Kidney (tissue), 14 donors: ENCODE data around the gene BTBD7. TPM values are rescaled to one million over a fixed set of nuclear protein-coding genes. Genes with fewer than 3 reads are reported as not detected.

Source experiments
- DNase-seq, 5 donors: peaks; one replicate each; pipeline ENCODE4 v3.0.0-alpha.2; 2013 to 2020
- FAIRE-seq: peaks from 2 replicates; lab custom pipeline; 2012; peaks lifted over from hg19 to GRCh38; lab: Jason Lieb, UNC
- H3K27ac ChIP-seq, 2 donors: one replicate each; pipeline ENCODE4 v1.7.0; 2013; ENCODE audit warnings: low read depth in 2 of 2, low read length in 2 of 2, inconsistent platforms in 1 of 2
- H3K27me3 ChIP-seq: one replicate; pipeline ENCODE4 v1.7.1; 2013; ENCODE audit warnings: low read length, inconsistent platforms; ENCODE audit not compliant: control insufficient read depth, insufficient read depth
- H3K36me3 ChIP-seq, 3 donors: one replicate each; pipeline versions ENCODE4 v1.7.0 to v1.7.1; 2013; ENCODE audit warnings: low read length in 3 of 3, control low read depth in 1 of 3, inconsistent platforms in 1 of 3; ENCODE audit not compliant: insufficient read depth in 3 of 3, control insufficient read depth in 2 of 3
- H3K4me1 ChIP-seq, 3 donors: one replicate each; pipeline versions ENCODE4 v1.7.0 to v1.7.1; 2013; ENCODE audit warnings: low read length in 3 of 3, inconsistent platforms in 1 of 3, low read depth in 1 of 3; ENCODE audit not compliant: control insufficient read depth in 2 of 3, insufficient read depth in 2 of 3
- H3K4me3 ChIP-seq, 3 donors: one replicate each; pipeline versions ENCODE4 v1.7.0 to v1.8.1; 2013; ENCODE audit warnings: low read length in 3 of 3, control low read depth in 1 of 3, inconsistent platforms in 1 of 3
- H3K9ac ChIP-seq, 3 donors: one replicate each; pipeline versions ENCODE4 v1.7.0 to v1.7.1; 2013; ENCODE audit warnings: low read length in 3 of 3, control low read depth in 1 of 3, inconsistent platforms in 1 of 3
- H3K9me3 ChIP-seq, 3 donors: one replicate each; pipeline versions ENCODE4 v1.7.0 to v1.7.1; 2013; ENCODE audit warnings: low read length in 3 of 3, control low read depth in 1 of 3, inconsistent platforms in 1 of 3; ENCODE audit not compliant: control insufficient read depth in 2 of 3, insufficient read depth in 1 of 3
- CTCF ChIP-seq: IDR thresholded peaks from 3 replicates; pipeline ENCODE4 v1.5.1; 2012; ENCODE audit warnings: mild to moderate bottlenecking, moderate library complexity, borderline replicate concordance; ENCODE audit not compliant: insufficient read depth; ENCODE audit errors: extremely low read depth
- intact Hi-C: fragments of 100-400 bp; cut with DNase I; formaldehyde crosslinking; loops from one replicate; pipeline ENCODE4 v1.11.1; 2022
- polyA plus RNA-seq: library from polyadenylated mRNA; stranded (reverse); fragments of 350-450 nt; fragmentation: Illumina TruSeq; extraction: RNeasy Lipid Tissue Mini Kit (QIAGEN cat#74804); gene quantifications from one replicate; pipeline ENCODE4 v1.2.3, GENCODE V29; 2014; ENCODE audit warnings: low read depth, low replicate concordance; ENCODE audit not compliant: insufficient read depth
- total RNA-seq: library from RNA; stranded (reverse); fragmentation: NEBNext Ultra II Directional; extraction: Animal tissue kit (Norgen Biotek cat#: 25700); gene quantifications from one replicate; pipeline ENCODE4 v1.2.1, GENCODE V29; 2021
- donor health status: control.
- donor health status: control.
- donor health status: control.
- donor health status: control.
- donor health status: control.
- donor health status: DM: yes; HTN: yes; CAD: no.
- donor health status: Normal renal cell carcinoma (clear cell type).

Gene BTBD7
- total and polyA plus RNA-seq, 2 donors from 2014 or later, result 10.3 to 78.2 TPM

- Histone ChIP-seq H3K4me1 (no peaks in the 10 kb centered on the region), H3K4me3 (no peak overlapping the region), H3K9ac (no peak overlapping the region), H3K9me3 (no peaks in the 10 kb centered on the region), H3K36me3 (no peaks in the 10 kb centered on the region), H3K27me3 (no peaks in the 10 kb centered on the region), H3K27ac (no peak overlapping the region)
- DNase-seq, result no peak
- intact Hi-C loops, result no loop called here
- no peak for TF ChIP-seq CTCF
- FAIRE-seq, result no peak
These were observed 47.0 kb upstream of the BTBD7 start for GRCh38 chr14:93379831-93380230.

- Histone ChIP-seq H3K27me3 (no peaks in the 10 kb centered on the region), H3K9me3 (no peaks in the 10 kb centered on the region), H3K27ac (no peak overlapping the region), H3K4me3 (no peak overlapping the region), H3K9ac (no peak overlapping the region), H3K36me3 (no peaks in the 10 kb centered on the region), H3K4me1 (no peaks in the 10 kb centered on the region)
- no peak for TF ChIP-seq CTCF
- no peak for FAIRE-seq
- intact Hi-C loops, result no loop called here
- DNase-seq, result no peak
These were observed 42.9 kb upstream of the BTBD7 start for GRCh38 chr14:93375673-93376156.

GRCh38 chr14:93369713-93370266 is 37.0 kb upstream of the BTBD7 start:
- FAIRE-seq, result no peak
- no peak overlapping the region for H3K4me3 ChIP-seq

More at GRCh38 chr14:93369713-93370266, 37.0 kb upstream of the BTBD7 start:
- no peak overlapping the region for H3K9ac ChIP-seq
- H3K9me3 ChIP-seq, result no peaks in the 10 kb centered on the region
- no peak for TF ChIP-seq CTCF
- no peaks in the 10 kb centered on the region for H3K4me1 ChIP-seq
- no peak overlapping the region for H3K27ac ChIP-seq
- H3K36me3 ChIP-seq, result no peaks in the 10 kb centered on the region
- intact Hi-C loops, result no loop called here
- no peak for DNase-seq
- no peaks in the 10 kb centered on the region for H3K27me3 ChIP-seq
